HG03565 (cell line): Measurements from ENCODE around the gene COL5A2.

Experiments
- ATAC-seq: cut with Tn5 transposase; IDR thresholded peaks from one replicate; pipeline ENCODE4 v1.9.1; 2021; ENCODE audit warnings: mild to moderate bottlenecking, moderate library complexity; ENCODE audit not compliant: unreplicated experiment

COL5A2 gene

DNA sequence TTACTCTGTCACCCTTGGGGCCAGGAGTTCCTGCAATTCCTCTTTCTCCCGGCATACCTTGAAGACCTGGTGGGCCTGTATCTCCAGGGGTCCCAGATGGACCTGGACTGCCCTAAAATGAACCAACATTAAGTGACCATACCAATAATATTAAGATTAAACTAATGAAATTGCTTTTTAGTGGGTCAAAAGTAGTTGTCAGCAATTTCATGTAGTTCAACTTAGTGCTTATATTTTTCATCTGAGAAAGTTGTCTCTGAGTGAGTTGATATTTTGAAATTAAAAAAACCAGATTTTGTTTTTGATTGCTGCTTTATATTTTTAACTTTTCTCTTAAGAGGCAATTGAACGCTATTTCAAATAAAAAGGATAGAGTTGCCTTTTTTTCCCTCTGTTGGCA lies 122.2 kb downstream of the COL5A2 start:
- ATAC-seq: no peak

GRCh38 chr2:189056200-189057106 lies 123.1 kb downstream of the COL5A2 start:
- no peak for ATAC-seq

DNA sequence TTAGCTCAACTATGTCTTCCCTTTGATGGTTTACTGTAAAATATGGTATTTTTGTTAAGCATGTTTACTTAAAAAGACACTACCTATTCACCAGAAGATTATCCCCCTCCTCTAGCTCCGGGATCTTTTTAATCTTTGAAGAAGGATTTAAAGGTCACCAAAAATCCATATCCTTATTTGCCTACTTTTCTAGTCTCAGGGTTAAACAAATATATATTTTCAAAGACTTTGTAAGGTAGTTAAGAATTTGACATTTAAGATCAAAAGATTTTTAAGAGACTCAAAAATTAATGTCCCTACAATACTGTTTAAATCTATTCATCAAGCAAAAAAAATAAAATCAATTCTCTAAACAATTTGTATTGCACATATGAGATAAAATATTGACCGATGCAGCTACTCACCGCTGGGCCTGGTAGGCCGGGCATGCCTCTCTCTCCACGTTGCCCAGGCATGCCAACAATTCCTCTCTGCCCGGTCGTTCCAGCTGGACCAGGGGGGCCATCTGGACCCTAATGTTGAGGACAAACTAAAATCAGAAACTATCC lies 129.3 kb downstream of the COL5A2 start:
- ATAC-seq: no peak

GRCh38 chr2:189049709-189050164 lies 129.8 kb downstream of the COL5A2 start:
- no peak for ATAC-seq

DNA sequence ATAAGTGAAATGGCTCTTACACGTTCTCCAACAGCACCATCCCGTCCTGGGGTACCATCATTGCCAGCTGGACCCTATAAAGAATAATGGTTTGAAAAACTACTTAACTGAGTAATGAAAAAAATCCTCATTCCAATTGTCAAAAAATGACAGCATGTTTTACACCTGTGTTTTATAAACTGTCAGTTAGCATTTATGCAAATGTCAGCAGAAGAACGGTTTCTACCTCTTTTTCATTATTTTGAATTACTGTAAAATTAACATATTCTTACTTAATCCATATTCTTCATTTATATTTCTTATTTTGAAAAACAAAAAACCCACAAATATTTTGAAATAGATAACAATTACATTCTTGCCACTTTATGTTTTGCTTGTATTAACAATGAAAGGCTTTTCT lies 131.4 kb downstream of the COL5A2 start:
- ATAC-seq: no peak

DNA sequence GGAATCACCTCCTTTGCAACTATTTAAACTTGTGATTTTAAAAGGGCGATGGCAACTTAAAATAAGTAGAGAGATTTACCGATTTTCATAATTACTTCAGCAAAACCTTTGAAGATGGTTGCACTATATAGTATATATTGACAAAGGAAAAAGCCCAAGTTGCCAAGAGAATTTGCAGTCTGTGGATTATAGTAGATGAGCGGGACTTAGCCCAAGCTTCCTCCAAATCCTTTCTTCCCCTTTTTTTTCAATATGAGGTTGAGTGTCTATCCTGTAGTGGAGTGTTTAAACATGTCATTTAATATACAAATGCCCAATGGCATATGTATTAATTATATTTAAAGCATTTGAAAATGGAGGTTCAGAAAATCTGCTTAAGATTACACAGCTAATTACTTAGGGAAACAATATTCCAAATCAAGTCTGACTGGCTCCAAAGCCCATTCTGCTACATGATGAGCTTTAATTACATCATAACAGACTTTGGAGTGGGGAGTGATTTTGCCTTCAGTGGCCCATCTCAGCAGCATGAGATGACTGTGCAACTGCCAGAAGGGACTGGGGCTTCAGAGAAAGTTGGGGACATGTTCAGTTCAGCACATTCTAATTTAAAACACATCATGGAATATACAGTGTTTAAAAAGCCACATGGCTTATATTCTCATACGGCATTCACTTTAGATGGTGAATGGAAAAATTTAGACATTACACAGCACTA lies 132.2 kb downstream of the COL5A2 start:
- ATAC-seq: no peak

DNA sequence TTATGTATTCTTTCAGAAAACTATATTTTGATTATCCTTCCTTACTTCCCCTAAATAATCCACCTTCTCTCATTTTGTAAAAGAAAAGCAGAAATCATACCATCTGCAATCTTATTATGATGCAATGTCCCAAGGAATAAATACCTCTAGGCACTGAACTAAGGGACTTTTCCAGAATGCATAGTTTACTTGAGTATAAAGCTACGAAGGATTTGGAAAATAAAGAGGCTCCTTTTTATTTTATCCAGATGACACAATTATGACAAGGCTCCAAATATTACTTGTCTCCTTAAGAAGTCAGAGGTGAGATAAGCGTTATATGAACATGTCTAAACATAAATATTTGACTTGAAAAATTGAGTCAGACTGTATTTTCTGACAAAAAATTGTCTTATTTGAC lies 133.2 kb downstream of the COL5A2 start:
- no peak for ATAC-seq

DNA sequence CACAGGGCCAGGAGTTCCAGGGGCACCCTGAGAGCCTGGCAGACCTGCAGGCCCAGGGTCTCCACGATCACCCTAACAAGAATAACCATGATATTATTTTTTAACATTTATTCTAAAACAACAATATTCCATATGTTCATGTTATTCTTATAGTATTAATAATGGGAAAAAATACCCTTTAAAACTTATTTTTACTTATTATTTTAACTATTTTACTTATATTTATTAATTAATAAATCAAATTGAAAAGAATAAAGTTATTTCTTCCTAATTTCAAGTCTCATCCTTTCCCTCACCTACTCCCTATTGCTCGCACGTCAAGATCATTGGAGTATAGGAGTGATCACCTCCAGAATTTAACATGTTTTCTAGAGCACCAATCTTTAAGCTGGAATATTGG lies 133.7 kb downstream of the COL5A2 start:
- ATAC-seq: no peak

- ATAC-seq: no peak
Measured at GRCh38 chr2:189037518-189037917, 142.0 kb downstream of the COL5A2 start.

- ATAC-seq: peak; percentile 93
Measured at GRCh38 chr2:189024901-189025618, 154.5 kb downstream of the COL5A2 start.

DNA sequence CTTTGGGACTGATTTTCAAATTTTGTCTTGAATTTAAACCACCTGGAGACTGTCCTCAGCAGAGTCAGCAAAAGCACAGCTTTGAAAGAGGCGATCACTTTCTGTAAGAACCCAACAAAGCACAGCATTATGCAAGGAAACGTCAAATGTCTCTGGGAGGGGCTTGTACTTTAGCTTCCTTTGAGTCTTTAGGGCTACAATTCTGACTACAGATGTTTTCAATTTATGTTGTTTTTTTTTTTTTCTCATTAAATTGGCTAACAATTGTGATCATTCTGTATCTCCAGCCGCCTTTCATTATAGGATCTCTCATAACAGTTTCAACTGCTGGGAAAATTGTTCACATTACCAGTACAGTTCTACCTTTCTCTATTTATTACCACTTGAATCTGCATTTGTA lies 157.1 kb downstream of the COL5A2 start:
- no peak for ATAC-seq

DNA sequence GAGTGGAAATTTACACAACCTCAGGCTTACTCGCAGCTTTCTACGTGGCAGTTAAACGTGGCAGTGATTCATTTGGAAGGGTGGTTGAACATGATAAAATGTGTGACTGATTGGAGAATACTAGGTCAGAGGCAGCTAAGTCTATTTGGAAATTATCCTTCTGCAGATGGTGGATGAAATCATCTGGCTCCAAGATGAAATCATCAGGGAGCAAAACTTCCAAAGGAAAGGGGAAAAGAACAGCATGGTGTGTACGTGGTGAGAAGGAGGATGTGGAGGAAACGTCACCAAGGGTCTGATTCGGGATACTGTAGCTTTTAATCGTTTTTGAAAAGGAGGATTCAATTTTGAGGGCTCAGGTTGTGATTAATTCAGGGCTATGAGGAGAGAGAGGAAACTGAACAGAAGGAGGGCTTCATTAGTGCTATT lies 157.5 kb downstream of the COL5A2 start:
- ATAC-seq: no peak

- ATAC-seq: no peak
Measured at GRCh38 chr2:189020179-189020578, 159.4 kb downstream of the COL5A2 start.

GRCh38 chr2:189018631-189019030 lies 160.9 kb downstream of the COL5A2 start:
- no peak for ATAC-seq

- ATAC-seq: no peak
Measured at GRCh38 chr2:189016311-189016861, 163.2 kb downstream of the COL5A2 start.

DNA sequence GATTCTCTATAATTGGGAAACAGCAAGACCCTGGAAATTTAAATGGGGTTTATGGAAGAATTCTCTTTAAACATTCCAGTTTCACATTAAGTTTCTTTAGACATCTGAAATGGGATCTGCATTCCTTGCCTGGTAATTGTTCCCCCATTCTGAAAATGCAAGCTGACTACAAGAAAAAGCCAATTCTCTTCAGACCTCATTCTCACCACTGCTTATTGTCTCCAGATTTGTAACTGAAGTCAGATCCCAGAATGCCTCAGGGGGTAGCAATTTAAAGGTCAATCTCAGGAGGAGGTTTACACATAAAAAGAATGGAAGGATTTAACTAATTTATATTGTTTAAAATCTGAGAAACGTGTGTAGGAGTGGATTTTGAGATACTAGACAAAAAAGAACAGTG lies 164.2 kb downstream of the COL5A2 start:
- no peak for ATAC-seq

- no peak for ATAC-seq
Measured at GRCh38 chr2:189014449-189015138, 165.0 kb downstream of the COL5A2 start.

DNA sequence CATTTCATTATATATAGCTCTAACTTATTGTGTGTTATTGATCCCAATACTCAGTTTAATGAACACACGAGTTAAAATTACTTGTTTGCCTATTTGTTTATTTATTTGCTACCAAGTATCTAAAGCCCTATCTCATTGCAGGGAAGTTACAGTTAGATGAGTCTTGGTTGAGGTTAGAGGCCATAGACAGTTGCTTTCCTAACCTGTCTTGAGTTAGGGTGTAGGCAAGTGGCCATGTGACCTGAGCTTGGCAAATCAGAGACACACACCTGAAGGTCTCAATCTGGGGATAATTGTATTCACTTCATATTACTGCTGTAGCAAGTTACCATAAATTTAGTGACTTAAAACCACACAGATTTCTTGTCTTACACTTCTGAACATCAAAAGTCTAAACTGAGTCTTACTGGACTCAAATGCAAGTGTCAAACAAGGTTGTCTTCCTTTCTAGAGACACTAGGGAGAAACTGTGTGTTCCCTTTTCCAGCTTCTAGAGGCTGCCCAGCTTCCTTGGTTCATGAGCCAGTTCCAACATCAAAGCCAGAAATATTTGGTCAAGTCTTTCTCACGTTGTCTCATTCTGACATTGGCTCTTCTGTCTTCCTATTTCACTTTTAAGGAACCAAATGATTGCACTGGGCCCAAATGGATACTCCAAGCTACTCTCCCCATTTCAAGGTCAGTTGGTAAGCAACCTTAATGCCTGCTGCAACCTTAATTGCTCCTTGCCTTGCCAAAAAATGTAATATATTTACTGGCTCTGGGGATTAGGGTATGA lies 165.7 kb downstream of the COL5A2 start:
- no peak for ATAC-seq

- no peak for ATAC-seq
Measured at GRCh38 chr2:189013031-189013430, 166.5 kb downstream of the COL5A2 start.
